Middle frontal gyrus (tissue), 1 donor: ENCODE data around the gene UBE2F.

Experiments used
- DNase-seq: peaks from one replicate; pipeline ENCODE4 v3.0.0-alpha.2; 2015; ENCODE audit warnings: low spot score; ENCODE audit errors: extremely low spot score

UBE2F gene

DNA sequence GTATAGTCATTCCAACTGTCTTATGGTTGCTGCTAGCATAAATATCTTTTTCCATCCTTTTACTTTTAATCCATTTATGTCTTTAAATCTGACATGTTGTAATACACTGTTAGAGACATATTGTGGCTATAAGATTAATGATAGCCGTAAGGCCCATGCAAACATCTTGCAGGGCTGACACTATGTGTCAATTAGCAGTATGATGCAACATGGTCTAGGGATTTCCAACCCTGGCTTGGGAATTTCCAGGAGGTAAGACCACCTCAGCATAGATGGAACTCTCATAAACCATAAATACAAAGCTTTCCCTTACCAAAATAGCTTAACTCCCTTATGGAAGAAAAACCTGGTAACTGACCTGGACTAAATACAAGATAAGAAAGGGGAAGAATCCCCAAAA, 110.5 kb downstream of the UBE2F start:
- DNase-seq, result no peak

DNA sequence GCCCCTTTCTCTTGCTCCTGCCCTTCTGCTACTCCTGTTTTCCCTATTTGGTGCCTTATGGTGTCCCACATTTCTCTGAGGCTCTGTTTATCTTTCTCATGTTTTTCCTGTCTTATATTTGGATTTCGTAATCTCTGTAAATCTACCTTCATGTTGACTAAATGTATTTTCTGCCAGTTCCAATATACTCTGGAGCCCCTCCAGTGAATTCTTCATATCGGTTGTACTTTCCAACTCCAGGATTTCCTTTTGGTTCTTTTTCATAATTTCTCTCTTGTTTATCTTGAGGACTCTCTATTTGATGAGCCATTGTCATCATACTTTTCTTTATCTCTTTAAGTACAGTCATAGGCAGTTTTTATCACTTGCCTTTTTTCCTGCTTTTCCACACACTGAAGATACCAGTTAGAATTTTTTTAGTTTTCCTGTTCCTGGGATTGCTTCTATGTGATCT, 113.1 kb downstream of the UBE2F start:
- DNase-seq, result no peak

DNA sequence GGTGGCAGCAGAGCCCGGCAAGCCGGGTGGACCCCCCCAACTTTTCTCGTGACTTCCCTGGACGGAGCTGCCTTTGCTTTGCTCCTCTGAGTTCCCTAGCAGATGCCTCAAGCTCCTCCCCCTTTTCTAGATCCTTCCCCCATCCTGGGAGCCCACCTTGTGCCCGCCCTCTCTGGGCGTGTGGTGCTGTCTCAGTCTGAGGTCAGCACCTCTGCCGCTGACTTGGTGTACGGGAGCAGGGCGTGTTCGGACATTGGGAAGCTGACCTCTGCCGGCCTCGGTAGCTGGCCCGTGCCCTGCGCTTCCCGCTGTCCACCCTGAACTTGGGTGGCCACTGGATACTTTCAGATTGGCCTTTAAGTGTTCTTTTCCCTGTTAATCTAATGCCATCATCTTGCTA, 113.7 kb downstream of the UBE2F start:
- no peak for DNase-seq

DNA sequence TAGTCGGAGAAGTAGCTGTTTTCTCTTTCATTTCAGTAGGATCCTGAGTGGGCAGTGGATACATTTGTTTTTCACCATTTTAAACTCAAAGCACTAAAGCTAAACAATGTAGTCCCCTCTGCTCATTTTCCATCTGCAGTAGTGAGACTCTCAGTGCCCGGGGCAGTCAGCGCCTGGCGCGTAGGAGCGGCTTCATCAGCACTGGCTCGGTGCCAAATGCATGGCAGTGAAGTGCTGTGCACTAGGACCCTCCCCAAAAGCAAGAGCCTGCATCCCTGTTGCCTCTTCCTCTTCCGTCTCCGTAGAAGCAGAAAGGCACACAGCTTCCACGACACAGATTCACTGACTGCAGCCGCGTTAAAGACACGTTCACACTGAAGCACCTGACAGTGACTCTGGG, 114.3 kb downstream of the UBE2F start:
- no peak for DNase-seq

DNA sequence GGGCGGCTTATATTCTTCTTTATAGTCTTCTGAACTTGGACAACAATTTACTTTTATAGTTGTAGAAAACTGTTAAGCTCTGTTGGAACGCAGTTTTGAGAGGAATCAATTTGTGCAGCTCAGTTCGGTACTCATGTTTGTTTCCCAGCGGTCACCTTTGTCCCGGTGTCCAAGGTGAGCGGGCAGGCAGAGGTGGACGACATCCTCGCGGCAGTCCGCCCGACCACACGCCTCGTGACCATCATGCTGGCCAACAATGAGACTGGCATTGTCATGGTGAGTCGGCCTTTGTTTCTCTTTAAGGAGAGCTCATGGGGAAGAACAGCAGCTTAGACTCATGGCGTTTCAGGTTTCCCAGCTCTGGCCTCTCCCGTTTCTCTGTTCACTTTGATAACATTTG, 114.7 kb downstream of the UBE2F start:
- DNase-seq, result no peak

DNA sequence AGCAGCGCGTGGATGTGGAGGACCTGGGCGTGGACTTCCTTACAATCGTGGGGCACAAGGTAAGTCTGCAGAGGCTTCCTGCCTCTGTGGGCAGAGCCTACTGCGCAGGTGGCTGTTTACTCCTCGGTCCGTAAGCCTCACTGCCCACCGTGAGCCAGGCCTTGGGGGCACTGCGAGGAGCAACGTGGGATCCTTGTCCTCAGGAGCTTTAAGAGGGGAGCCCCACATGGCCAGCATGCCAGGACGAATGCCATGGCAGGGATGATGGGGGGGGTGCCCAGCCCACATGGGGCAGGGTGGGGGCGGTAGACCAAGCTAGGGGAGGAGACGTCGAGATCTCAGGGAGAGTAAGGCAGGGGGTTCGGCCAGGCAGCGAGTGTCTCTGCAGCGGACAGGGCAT, 115.3 kb downstream of the UBE2F start:
- DNase-seq, result no peak

DNA sequence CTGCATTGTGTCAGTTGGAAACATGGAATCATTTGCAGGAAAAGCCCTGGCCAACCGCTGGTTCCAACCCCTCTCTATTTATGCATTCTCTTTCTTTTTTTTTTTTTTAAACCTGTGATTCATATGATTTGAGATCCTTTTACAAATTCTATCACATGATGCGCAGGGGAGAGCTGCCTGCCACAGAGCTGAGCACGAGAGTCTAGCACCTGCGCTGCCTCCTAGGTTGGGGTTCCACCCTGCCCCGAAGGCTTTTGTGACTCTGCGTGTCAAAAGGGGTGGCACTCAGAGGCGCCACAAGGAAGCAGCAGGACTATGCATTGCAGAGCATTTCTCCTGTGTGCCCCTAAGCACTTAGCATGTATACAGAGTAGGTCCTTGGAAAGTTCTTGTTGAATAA, 116.0 kb downstream of the UBE2F start:
- no peak for DNase-seq

DNA sequence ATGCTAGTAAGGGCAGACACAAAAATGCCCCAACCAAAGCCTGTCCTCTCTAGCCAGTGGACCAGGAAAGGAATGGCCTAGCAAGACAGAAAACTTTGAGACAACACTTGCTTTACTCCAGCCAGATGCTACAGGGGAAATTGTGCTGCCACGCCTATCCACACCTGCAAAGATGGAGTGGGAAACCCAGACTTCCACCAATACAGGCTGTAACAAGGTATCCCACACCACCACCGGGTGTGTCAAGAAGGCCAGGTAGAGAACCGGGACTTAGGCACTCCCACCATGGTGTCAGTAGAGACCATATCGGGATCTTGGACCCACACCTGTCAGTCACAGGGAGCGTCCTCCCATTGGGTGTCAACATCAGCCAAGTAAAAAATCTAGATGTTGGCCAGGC, 117.1 kb downstream of the UBE2F start:
- DNase-seq, result no peak

DNA sequence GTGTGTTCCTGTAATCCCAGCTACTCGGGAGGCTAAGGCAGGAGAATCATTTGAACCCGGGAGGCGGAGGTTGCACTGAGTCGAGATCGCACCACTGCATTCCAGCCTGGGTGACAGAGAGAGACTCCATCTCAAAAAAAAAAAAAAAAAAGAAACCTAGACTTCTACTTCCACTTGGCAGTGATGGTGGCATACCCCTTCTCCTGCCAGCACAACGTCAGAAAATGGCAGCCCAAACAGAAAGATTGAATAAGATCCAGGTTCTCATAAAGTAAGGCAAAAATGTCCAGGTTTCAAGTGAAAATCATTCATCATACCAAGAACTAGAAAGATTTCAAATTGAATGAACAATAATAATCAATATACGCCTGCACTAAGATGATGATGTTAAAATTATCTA, 117.9 kb downstream of the UBE2F start:
- no peak for DNase-seq

DNA sequence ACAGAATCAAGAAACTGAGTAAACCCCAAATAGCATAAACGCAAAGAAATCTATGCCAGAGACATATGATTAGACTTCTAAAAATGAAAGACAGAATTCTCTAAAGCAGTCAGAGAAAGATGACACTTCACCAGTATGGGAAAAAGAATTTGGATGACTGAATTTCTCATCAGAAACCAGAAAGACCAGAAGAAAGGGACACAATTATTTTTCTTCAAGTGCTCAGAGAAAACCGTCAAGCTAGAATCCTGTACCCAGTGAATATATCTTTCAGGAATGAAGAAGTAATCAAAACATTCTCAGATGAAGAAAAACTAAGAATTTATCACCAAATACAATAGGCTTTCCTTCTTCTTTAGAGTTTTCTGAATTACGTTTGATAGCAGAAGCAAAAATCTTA, 119.1 kb downstream of the UBE2F start:
- no peak for DNase-seq

DNA sequence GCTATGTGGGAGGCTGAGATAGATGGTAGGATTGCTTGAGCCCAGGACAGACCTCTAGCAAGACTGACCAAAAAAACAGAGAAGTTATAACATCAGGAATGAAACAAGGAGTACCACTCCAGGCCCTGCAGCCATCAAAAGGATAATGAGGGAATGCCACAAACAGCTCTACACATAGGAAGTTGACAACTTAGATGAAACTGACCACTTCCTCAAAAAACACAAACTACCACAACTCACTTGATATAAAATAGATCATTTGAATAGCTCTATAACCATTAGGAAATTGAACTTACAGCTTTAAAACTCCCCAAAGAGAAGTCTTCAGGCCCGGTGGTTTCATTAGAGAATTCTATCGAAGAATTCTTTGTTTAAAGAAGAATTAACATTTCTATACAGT, 120.4 kb downstream of the UBE2F start:
- no peak for DNase-seq

DNA sequence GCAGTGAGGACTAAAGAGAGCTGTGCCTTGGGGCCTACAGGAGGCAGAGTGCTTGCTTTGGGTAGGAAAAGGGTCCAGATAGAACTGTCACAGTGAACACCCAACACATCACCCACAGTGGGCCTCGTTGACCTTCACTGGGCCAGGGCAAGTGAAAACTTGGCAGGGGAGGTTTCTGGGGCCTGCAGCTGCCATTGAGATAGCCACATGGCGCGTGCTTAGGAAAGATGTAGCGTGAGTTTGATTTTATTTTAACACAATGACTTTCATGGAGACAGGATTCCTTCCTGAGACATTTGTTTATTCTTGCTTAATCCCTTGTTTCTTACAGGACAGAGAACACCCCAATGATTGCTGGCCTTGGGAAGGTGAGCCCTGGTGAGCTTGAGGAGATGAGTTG, 124.1 kb downstream of the UBE2F start:
- DNase-seq, result no peak

DNA sequence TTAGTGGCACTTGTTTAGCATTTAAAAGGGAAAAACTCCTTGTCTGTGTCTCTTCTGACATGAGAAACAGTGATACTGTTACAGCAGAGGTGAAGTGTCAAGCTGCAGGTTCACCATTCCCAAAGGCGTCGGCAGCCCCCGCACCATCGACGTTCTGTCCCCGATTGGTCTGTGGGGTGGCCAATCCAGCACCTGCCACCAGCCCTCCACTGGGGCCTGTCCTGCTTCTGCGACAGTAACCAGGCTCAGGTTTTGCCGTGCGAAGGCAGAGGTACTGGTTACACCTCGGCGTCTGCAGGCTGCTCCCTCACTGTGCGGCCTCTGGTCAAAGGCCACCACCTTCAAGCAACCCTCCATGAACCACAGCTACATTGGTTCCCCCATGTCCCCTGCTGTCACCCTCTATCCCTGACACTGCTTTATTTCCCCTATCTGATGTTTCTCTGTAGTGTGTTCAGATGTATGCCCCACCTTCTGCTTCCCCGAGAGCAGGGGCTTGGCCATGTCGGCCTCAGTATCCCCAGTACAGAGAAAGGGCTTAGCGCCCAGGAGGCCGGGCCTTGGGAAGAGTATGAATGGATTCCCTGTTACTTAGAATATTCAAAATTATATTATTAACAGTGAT, 124.7 kb downstream of the UBE2F start:
- DNase-seq, result no peak
